HEK293 (cell line): Measurements from ENCODE around the gene RALGAPA2.

Source experiments
- CTCF ChIP-seq: fragments of 450-650 bp; formaldehyde crosslinking; IDR thresholded peaks from 2 replicates; pipeline ENCODE4 v1.5.1; 2016; ENCODE audit warnings: missing biosample characterization, missing genetic modification characterization
- SP2 ChIP-seq: fragments of 450-650 bp; formaldehyde crosslinking; IDR thresholded peaks from 2 replicates; pipeline ENCODE4 v1.5.1; 2016; ENCODE audit warnings: missing biosample characterization, missing genetic modification characterization
- ZNF266 ChIP-seq: fragments of 450-650 bp; formaldehyde crosslinking; IDR thresholded peaks from 2 replicates; pipeline ENCODE4 v1.5.1; 2016; ENCODE audit warnings: missing biosample characterization, missing genetic modification characterization, low read depth
- ZNF580 ChIP-seq: fragments of 450-650 bp; formaldehyde crosslinking; IDR thresholded peaks from 2 replicates; pipeline ENCODE4 v1.5.1; 2016; ENCODE audit warnings: missing biosample characterization, missing genetic modification characterization

- TF ChIP-seq CTCF (no peak), ZNF580 (tag by site-specific recombination) (no peak), SP2 (tag by site-specific recombination) (no peak), ZNF266 (tag by site-specific recombination) (no peak)
Observed at GRCh38 chr20:20524756-20525155, 187.7 kb downstream of the RALGAPA2 start.
